Ovary (tissue), 3 donors: Measurements from ENCODE around the gene LGALS7.

Source experiments
- CTCF ChIP-seq, 3 donors: fragments of 450-650 bp in 2 of 3; fragments of 200-600 bp in 1 of 3; IDR thresholded peaks; one replicate each; pipeline versions ENCODE4 v1.5.1 to v1.8.0; 2016 to 2022; ENCODE audit warnings: antibody characterized with exemption in 3 of 3, mild to moderate bottlenecking in 1 of 3
- EP300 ChIP-seq: sonication (generic); formaldehyde crosslinking; IDR thresholded peaks from one replicate; pipeline ENCODE4 v1.6.1; 2017; ENCODE audit warnings: antibody characterized with exemption
- donor health status: DM: no; HTN: no; CAD: no.

- TF ChIP-seq EP300 (no peak), CTCF (IDR thresholded peaks at IDR 0.05) (no peak)
Observed at GRCh38 chr19:38734426-38735256, 38.7 kb downstream of the LGALS7 start.
